NCI-H446 (cell line): ENCODE data around the gene PAX3.
"Not testable (repeated sequence)": the region's sequence is repeated elsewhere in the genome, so short reads cannot be mapped to it uniquely, and the experiment has no call there.

ENCODE experiments used
- DNase-seq, 2 experiments: peaks; one replicate each; lab custom pipeline; 2025; lab: John Stamatoyannopoulos, UW

PAX3 gene

GRCh38 chr2:222213049-222213448, 85.7 kb downstream of the PAX3 start:
- no peak for DNase-seq

GRCh38 chr2:222212571-222212970, 86.2 kb downstream of the PAX3 start:
- DNase-seq: no peak

GRCh38 chr2:222208010-222208690, 90.6 kb downstream of the PAX3 start:
- no peak for DNase-seq

GRCh38 chr2:222205136-222205535, 93.7 kb downstream of the PAX3 start:
- DNase-seq: no peak

- DNase-seq: no peak
Measured at GRCh38 chr2:222203041-222203440, 95.8 kb downstream of the PAX3 start.

- DNase-seq: no peak
Measured at GRCh38 chr2:222196159-222196558, 102.6 kb downstream of the PAX3 start.

GRCh38 chr2:222194669-222195068, 104.1 kb downstream of the PAX3 start:
- DNase-seq: no peak

- DNase-seq: no peak
Measured at GRCh38 chr2:222193328-222193983, 105.3 kb downstream of the PAX3 start.

GRCh38 chr2:222180619-222181018, 118.2 kb downstream of the PAX3 start:
- DNase-seq: no peak

- no peak for DNase-seq
Measured at GRCh38 chr2:222179592-222179991, 119.2 kb downstream of the PAX3 start.

GRCh38 chr2:222178450-222178849, 120.3 kb downstream of the PAX3 start:
- no peak for DNase-seq

- no peak for DNase-seq
Measured at GRCh38 chr2:222176890-222177289, 121.9 kb downstream of the PAX3 start.

GRCh38 chr2:222174450-222174849, 124.3 kb downstream of the PAX3 start:
- no peak for DNase-seq

- DNase-seq: no peak
Measured at GRCh38 chr2:222169346-222169745, 129.5 kb downstream of the PAX3 start.

GRCh38 chr2:222167762-222168161, 131.0 kb downstream of the PAX3 start:
- no peak for DNase-seq

- DNase-seq: no peak
Measured at GRCh38 chr2:222160944-222161343, 137.9 kb downstream of the PAX3 start.

- DNase-seq: no peak
Measured at GRCh38 chr2:222160125-222160524, 138.7 kb downstream of the PAX3 start.

GRCh38 chr2:222159221-222159620, 139.6 kb downstream of the PAX3 start:
- no peak for DNase-seq

- not testable (repeated sequence) for DNase-seq
Measured at GRCh38 chr2:222155003-222155664, 143.7 kb downstream of the PAX3 start.
